ENCODE results near the gene DNM1L.
"Not testable (repeated sequence)": the region's sequence is repeated elsewhere in the genome, so short reads cannot be mapped to it uniquely, and the experiment has no call there.

DNM1L gene

DNA sequence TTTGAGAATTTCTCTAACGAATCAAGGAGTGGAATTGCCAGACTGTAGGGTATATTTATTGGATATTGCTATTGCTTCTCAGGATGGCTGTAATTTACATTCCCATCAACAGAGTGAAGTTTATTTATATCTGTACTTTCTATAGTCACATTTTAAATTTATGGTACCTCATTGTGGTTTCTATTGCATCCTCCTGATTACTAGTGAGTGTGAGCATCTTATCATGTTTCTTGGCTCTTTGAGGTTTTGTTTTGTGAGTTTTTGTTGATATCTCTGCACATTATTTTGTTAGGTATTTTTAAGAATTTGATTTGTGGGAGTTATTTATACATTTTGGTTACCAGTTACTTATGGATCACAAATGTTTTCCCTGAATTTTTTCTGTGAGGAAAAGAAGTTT, 13.9 kb downstream of the DNM1L start:
- H3K4me2 ChIP-seq (ENCODE audit: insufficient read depth, low read length) = no peak overlapping the region
- H3K4me3 ChIP-seq (ENCODE audit: low read depth in 1 of 2, low read length in 2 of 2) = no peak overlapping the region
- H3K79me2 ChIP-seq (ENCODE audit: insufficient read depth, low read length) = peaks cover 99% of the 10 kb centered on the region
- H3K9me3 ChIP-seq (ENCODE audit: insufficient read depth, low read length, severe bottlenecking) = no peaks in the 10 kb centered on the region
- H3K27me3 ChIP-seq (ENCODE audit: insufficient read depth, low read length, poor library complexity) = no peaks in the 10 kb centered on the region
- H4K20me1 ChIP-seq (ENCODE audit: insufficient read depth, low read length) = peaks cover 52% of the 10 kb centered on the region; the same call in 1 of the 2 replicates
- H3K4me1 ChIP-seq (ENCODE audit: insufficient read depth, low read length) = no peaks in the 10 kb centered on the region
- H2AFZ ChIP-seq (ENCODE audit: low read depth, low read length) = no peak overlapping the region
- no peak overlapping the region for H3K9ac ChIP-seq (ENCODE audit: low read depth, low read length)
- peaks cover 8% of the 10 kb centered on the region for H3K36me3 ChIP-seq (ENCODE audit: insufficient read depth, low read length)
- ATAC-seq (ENCODE audit: insufficient read depth, low read depth) (no peak), DNase-seq (no peak)
- no peak overlapping the region for H3K27ac ChIP-seq (ENCODE audit: low read length)
- no peak for TF ChIP-seq EZH2 (IDR thresholded peaks at IDR 0.05; ENCODE audit: borderline replicate concordance, low read depth, low read length, severe bottlenecking)
- TF ChIP-seq, protein P1, sequence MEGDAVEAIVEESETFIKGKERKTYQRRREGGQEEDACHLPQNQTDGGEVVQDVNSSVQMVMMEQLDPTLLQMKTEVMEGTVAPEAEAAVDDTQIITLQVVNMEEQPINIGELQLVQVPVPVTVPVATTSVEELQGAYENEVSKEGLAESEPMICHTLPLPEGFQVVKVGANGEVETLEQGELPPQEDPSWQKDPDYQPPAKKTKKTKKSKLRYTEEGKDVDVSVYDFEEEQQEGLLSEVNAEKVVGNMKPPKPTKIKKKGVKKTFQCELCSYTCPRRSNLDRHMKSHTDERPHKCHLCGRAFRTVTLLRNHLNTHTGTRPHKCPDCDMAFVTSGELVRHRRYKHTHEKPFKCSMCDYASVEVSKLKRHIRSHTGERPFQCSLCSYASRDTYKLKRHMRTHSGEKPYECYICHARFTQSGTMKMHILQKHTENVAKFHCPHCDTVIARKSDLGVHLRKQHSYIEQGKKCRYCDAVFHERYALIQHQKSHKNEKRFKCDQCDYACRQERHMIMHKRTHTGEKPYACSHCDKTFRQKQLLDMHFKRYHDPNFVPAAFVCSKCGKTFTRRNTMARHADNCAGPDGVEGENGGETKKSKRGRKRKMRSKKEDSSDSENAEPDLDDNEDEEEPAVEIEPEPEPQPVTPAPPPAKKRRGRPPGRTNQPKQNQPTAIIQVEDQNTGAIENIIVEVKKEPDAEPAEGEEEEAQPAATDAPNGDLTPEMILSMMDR (IDR thresholded peaks at IDR 0.05; ENCODE audit: borderline replicate concordance, extremely low read depth, low read length, poor library complexity, severe bottlenecking) = no peak

DNA sequence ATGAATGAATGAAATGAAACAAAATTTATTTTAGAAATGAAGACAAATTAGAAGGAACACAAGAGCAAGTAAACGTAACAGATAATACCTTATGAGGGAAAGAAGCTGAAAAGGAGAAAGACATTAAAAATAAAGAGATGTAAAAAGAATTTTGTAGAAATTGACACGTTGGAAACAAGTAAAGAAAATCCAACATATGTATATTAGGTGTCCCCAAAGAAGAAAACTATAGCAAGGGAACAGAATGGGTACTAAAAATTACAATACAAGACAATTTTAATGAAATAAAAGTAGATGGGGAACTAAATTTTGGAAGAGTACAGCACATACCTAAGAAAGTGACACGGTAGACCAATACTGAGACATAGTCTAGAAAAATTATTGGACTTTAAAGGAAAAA, 16.7 kb downstream of the DNM1L start:
- Histone ChIP-seq H4K20me1 (ENCODE audit: insufficient read depth, low read length) (peaks cover 50% of the 10 kb centered on the region; the same call in 1 of the 2 replicates), H3K9me3 (ENCODE audit: insufficient read depth, low read length, severe bottlenecking) (no peaks in the 10 kb centered on the region), H3K4me2 (ENCODE audit: insufficient read depth, low read length) (no peak overlapping the region), H3K4me1 (ENCODE audit: insufficient read depth, low read length) (no peaks in the 10 kb centered on the region), H3K27me3 (ENCODE audit: insufficient read depth, low read length, poor library complexity) (no peaks in the 10 kb centered on the region), H3K79me2 (ENCODE audit: insufficient read depth, low read length) (peaks cover 97% of the 10 kb centered on the region), H3K4me3 (ENCODE audit: low read depth in 1 of 2, low read length in 2 of 2) (no peak overlapping the region), H3K9ac (ENCODE audit: low read depth, low read length) (no peak overlapping the region), H3K36me3 (ENCODE audit: insufficient read depth, low read length) (peaks cover 8% of the 10 kb centered on the region), H2AFZ (ENCODE audit: low read depth, low read length) (no peak overlapping the region), H3K27ac (ENCODE audit: low read length) (no peak overlapping the region)
- DNase-seq (no peak), ATAC-seq (ENCODE audit: insufficient read depth, low read depth) (no peak)
- no peak for TF ChIP-seq EZH2 (IDR thresholded peaks at IDR 0.05; ENCODE audit: borderline replicate concordance, low read depth, low read length, severe bottlenecking)
- TF ChIP-seq, protein P1 (IDR thresholded peaks at IDR 0.05; ENCODE audit: borderline replicate concordance, extremely low read depth, low read length, poor library complexity, severe bottlenecking) = no peak

DNA sequence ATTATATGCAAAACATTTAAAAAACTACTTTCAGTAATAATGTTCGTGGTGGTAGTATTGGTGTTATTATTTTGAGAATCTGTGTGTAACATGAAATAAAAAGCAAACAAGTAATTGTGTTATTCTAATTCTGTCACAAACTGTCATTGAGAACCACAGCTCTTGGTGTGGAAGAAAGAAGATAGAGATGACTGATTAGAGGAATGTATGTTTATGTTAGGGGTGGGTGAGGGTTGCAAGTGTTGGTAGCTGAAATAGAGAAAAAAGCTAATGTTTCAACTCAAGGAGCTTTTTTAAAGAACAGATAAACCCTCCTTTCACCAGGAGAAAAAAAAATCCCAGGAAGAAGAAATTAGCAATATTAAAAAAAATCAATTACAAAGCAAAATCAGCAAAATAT, 18.3 kb downstream of the DNM1L start:
- Histone ChIP-seq H3K36me3 (ENCODE audit: insufficient read depth, low read length) (peaks cover 15% of the 10 kb centered on the region), H3K4me1 (ENCODE audit: insufficient read depth, low read length) (no peaks in the 10 kb centered on the region), H3K4me2 (ENCODE audit: insufficient read depth, low read length) (no peak overlapping the region), H3K9ac (ENCODE audit: low read depth, low read length) (no peak overlapping the region), H3K4me3 (ENCODE audit: low read depth in 1 of 2, low read length in 2 of 2) (no peak overlapping the region), H3K9me3 (ENCODE audit: insufficient read depth, low read length, severe bottlenecking) (no peaks in the 10 kb centered on the region), H2AFZ (ENCODE audit: low read depth, low read length) (no peak overlapping the region), H3K79me2 (ENCODE audit: insufficient read depth, low read length) (peaks cover 84% of the 10 kb centered on the region), H3K27me3 (ENCODE audit: insufficient read depth, low read length, poor library complexity) (no peaks in the 10 kb centered on the region), H3K27ac (ENCODE audit: low read length) (no peak overlapping the region), H4K20me1 (ENCODE audit: insufficient read depth, low read length) (peaks cover 37% of the 10 kb centered on the region; the same call in 1 of the 2 replicates)
- TF ChIP-seq, protein P1 (IDR thresholded peaks at IDR 0.05; ENCODE audit: borderline replicate concordance, extremely low read depth, low read length, poor library complexity, severe bottlenecking) = no peak
- TF ChIP-seq EZH2 (IDR thresholded peaks at IDR 0.05; ENCODE audit: borderline replicate concordance, low read depth, low read length, severe bottlenecking) = no peak
- DNase-seq = no peak
- ATAC-seq (ENCODE audit: insufficient read depth, low read depth) = no peak

DNA sequence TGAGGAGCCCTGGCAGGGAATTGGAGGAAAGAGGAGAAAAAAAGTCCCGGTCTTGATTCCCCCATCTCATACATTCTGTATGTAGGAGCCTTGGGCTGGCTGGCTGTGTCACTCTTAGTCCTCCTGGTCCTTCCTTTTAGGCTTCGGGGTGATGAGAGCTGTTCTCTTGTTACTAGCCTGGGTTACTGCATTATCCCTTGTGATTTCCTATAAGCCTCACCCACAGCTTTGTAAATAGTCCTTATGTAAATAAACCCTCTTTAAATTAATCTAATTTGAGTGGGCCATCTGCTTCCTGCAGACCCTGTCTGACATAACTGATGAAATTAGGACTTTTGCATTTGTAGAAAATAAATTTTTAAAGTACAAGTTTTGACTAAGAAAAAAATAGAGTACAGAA, 19.2 kb downstream of the DNM1L start:
- peaks cover 31% of the 10 kb centered on the region; the same call in 1 of the 2 replicates for H4K20me1 ChIP-seq (ENCODE audit: insufficient read depth, low read length)
- ATAC-seq (ENCODE audit: insufficient read depth, low read depth) = no peak
- no peaks in the 10 kb centered on the region for H3K9me3 ChIP-seq (ENCODE audit: insufficient read depth, low read length, severe bottlenecking)
- peaks cover 76% of the 10 kb centered on the region for H3K79me2 ChIP-seq (ENCODE audit: insufficient read depth, low read length)
- no peak for DNase-seq
- H3K27ac ChIP-seq (ENCODE audit: low read length) = no peak overlapping the region
- peaks cover 22% of the 10 kb centered on the region for H3K36me3 ChIP-seq (ENCODE audit: insufficient read depth, low read length)
- no peak overlapping the region for H3K4me2 ChIP-seq (ENCODE audit: insufficient read depth, low read length)
- no peak for TF ChIP-seq EZH2 (IDR thresholded peaks at IDR 0.05; ENCODE audit: borderline replicate concordance, low read depth, low read length, severe bottlenecking)
- TF ChIP-seq, protein P1 (IDR thresholded peaks at IDR 0.05; ENCODE audit: borderline replicate concordance, extremely low read depth, low read length, poor library complexity, severe bottlenecking) = no peak
- H3K9ac ChIP-seq (ENCODE audit: low read depth, low read length) = no peak overlapping the region
- no peak overlapping the region for H3K4me3 ChIP-seq (ENCODE audit: low read depth in 1 of 2, low read length in 2 of 2)
- no peak overlapping the region for H2AFZ ChIP-seq (ENCODE audit: low read depth, low read length)
- no peaks in the 10 kb centered on the region for H3K27me3 ChIP-seq (ENCODE audit: insufficient read depth, low read length, poor library complexity)
- H3K4me1 ChIP-seq (ENCODE audit: insufficient read depth, low read length) = no peaks in the 10 kb centered on the region

DNA sequence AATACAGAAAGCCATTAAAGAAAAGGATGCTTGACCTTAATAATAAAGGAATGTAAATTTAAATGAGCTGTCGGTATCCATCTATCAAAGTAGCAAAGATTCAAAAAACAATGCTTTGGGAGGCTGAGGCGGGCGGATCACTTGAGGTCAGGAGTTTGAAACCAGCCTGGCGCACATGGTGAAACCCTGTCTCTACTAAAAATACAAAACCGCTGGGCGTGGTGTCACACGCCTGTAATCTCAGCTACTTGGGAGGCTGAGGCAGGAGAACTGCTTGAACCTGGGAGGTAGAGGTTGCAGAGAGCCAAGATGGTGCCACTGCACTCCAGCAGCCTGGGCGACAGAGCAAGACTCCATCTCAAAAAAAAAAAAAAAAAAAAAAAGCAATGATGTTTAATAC, 20.3 kb downstream of the DNM1L start:
- peaks cover 64% of the 10 kb centered on the region for H3K79me2 ChIP-seq (ENCODE audit: insufficient read depth, low read length)
- H3K4me2 ChIP-seq (ENCODE audit: insufficient read depth, low read length); DNase-seq; H3K4me3 ChIP-seq (ENCODE audit: low read depth in 1 of 2, low read length in 2 of 2); H3K9ac ChIP-seq (ENCODE audit: low read depth, low read length); ATAC-seq (ENCODE audit: insufficient read depth, low read depth); H3K27me3 ChIP-seq (ENCODE audit: insufficient read depth, low read length, poor library complexity); H3K27ac ChIP-seq (ENCODE audit: low read length); H3K9me3 ChIP-seq (ENCODE audit: insufficient read depth, low read length, severe bottlenecking); H2AFZ ChIP-seq (ENCODE audit: low read depth, low read length); H3K4me1 ChIP-seq (ENCODE audit: insufficient read depth, low read length): not testable (repeated sequence)
- peaks cover 23% of the 10 kb centered on the region; the same call in 1 of the 2 replicates for H4K20me1 ChIP-seq (ENCODE audit: insufficient read depth, low read length)
- peaks cover 22% of the 10 kb centered on the region for H3K36me3 ChIP-seq (ENCODE audit: insufficient read depth, low read length)

All from DND-41 (cell line).